ENCODE data around the gene PCDHGB4.
"Not testable (repeated sequence)": the region's sequence is repeated elsewhere in the genome, so short reads cannot be mapped to it uniquely, and the experiment has no call there.

PCDHGB4 gene

GRCh38 chr5:141387557-141388311, at the start of gene PCDHGB4:
Gene PCDHGB4, plus strand, starts transcription at chr5:141387698. Its CDS starts 187 bp downstream, at chr5:141387885.
- DNase-seq (ENCODE audit: low spot score), result not testable (repeated sequence)

GRCh38 chr5:141338538-141339306, 48.8 kb upstream of the PCDHGB4 start, which contains the start of gene PCDHGA2:
Gene PCDHGA2, plus strand, starts transcription at chr5:141338760.
- DNase-seq (ENCODE audit: low spot score), result no peak

DNA sequence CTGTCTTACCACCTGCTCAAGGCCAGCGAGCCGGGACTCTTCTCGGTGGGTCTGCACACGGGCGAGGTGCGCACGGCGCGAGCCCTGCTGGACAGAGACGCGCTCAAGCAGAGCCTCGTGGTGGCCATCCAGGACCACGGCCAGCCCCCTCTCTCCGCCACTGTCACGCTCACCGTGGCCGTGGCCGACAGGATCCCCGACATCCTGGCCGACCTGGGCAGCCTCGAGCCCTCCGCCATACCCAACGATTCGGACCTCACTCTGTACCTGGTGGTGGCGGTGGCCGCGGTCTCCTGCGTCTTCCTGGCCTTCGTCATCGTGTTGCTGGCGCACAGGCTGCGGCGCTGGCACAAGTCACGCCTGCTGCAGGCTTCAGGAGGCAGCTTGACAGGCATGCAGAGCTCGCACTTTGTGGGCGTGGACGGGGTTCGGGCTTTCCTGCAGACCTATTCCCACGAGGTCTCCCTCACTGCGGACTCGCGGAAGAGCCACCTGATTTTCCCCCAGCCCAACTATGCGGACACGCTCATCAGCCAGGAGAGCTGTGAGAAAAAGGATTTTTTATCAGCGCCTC, 46.6 kb upstream of the PCDHGB4 start:
- not testable (repeated sequence) for DNase-seq (ENCODE audit: low spot score)

GRCh38 chr5:141342773-141343172, 44.7 kb upstream of the PCDHGB4 start:
- DNase-seq (ENCODE audit: low spot score), result no peak

- DNase-seq (ENCODE audit: low spot score), result no peak
Observed at GRCh38 chr5:141343242-141343952, 44.1 kb upstream of the PCDHGB4 start, which contains the start of gene PCDHGA3. Gene PCDHGA3, plus strand, starts transcription at chr5:141343829. Its CDS starts 205 bp downstream, at chr5:141344034.

GRCh38 chr5:141343953-141344463, 43.5 kb upstream of the PCDHGB4 start:
- no peak for DNase-seq (ENCODE audit: low spot score)

GRCh38 chr5:141345327-141345726, 42.2 kb upstream of the PCDHGB4 start:
- no peak for DNase-seq (ENCODE audit: low spot score)

DNA sequence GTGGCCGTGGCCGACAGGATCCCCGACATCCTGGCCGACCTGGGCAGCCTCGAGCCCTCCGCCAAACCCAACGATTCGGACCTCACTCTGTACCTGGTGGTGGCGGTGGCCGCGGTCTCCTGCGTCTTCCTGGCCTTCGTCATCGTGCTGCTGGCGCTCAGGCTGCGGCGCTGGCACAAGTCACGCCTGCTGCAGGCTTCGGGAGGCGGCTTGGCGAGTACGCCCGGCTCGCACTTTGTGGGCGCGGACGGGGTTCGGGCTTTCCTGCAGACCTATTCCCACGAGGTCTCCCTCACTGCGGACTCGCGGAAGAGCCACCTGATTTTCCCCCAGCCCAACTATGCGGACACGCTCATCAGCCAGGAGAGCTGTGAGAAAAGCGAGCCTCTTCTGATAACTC, 41.5 kb upstream of the PCDHGB4 start:
- DNase-seq (ENCODE audit: low spot score), result not testable (repeated sequence)

- peak; percentile 15 for DNase-seq (ENCODE audit: low spot score)
Observed at GRCh38 chr5:141349917-141350619, 37.4 kb upstream of the PCDHGB4 start, which contains the start of gene PCDHGB1. Gene PCDHGB1, plus strand, starts transcription at chr5:141350099. Its CDS starts 162 bp downstream, at chr5:141350261.

- no peak for DNase-seq (ENCODE audit: low spot score)
Observed at GRCh38 chr5:141351591-141351990, 35.9 kb upstream of the PCDHGB4 start.

DNA sequence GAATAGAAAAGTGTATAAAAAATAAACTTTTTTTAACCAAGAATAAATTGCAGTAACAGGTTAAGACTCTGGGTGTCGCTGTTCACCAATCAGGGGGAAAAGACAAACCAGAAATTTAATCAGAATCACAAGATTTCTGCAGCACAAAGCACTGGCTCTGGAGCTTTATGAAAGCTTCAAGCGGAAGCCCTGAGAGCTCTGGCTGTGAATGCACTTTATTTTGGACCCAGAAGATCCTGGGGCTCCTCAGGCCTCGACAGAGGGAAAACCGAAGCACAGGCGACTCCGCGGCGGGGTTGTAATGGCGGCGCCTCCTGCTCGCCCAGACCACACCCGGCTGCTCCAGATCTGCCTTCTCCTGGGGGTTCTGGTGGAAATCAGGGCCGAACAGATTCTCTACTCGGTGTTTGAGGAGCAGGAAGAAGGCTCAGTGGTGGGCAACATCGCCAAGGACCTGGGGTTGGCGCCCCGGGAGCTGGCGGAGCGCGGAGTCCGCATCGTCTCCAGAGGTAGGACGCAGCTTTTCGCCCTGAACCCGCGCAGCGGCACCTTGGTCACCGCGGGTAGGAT, 32.5 kb upstream of the PCDHGB4 start, which contains the start of gene PCDHGA4:
PCDHGA4 (plus strand) TSS at position 122 of the 570 bp plus-strand sequence; CDS start at position 209, 87 bp downstream.
- DNase-seq (ENCODE audit: low spot score), result no peak

GRCh38 chr5:141355641-141356040, 31.9 kb upstream of the PCDHGB4 start:
- no peak for DNase-seq (ENCODE audit: low spot score)

GRCh38 chr5:141356133-141356532, 31.4 kb upstream of the PCDHGB4 start:
- DNase-seq (ENCODE audit: low spot score), result no peak

DNA sequence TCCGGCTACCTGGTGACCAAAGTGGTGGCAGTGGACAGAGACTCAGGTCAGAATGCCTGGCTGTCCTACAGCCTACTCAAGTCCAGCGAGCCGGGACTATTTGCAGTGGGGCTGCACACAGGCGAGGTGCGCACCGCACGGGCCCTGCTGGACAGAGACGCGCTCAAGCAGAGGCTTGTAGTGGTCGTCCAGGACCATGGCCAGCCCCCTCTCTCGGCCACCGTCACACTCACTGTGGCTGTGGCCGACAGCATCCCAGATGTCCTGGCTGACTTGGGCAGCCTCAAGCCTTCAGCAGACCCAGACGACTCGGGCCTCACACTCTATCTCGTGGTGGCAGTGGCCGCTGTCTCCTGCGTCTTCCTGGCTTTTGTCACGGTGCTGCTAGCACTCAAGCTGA, 30.5 kb upstream of the PCDHGB4 start:
- DNase-seq (ENCODE audit: low spot score), result no peak

GRCh38 chr5:141359790-141360426, 27.6 kb upstream of the PCDHGB4 start, which contains the start of gene PCDHGB2:
Gene PCDHGB2, plus strand, starts transcription at chr5:141359994. Its CDS starts 142 bp downstream, at chr5:141360136.
- DNase-seq (ENCODE audit: low spot score), result peak; percentile 30

- no peak for DNase-seq (ENCODE audit: low spot score)
Observed at GRCh38 chr5:141360685-141361084, 26.8 kb upstream of the PCDHGB4 start.

GRCh38 chr5:141362719-141363118, 24.8 kb upstream of the PCDHGB4 start:
- no peak for DNase-seq (ENCODE audit: low spot score)

DNA sequence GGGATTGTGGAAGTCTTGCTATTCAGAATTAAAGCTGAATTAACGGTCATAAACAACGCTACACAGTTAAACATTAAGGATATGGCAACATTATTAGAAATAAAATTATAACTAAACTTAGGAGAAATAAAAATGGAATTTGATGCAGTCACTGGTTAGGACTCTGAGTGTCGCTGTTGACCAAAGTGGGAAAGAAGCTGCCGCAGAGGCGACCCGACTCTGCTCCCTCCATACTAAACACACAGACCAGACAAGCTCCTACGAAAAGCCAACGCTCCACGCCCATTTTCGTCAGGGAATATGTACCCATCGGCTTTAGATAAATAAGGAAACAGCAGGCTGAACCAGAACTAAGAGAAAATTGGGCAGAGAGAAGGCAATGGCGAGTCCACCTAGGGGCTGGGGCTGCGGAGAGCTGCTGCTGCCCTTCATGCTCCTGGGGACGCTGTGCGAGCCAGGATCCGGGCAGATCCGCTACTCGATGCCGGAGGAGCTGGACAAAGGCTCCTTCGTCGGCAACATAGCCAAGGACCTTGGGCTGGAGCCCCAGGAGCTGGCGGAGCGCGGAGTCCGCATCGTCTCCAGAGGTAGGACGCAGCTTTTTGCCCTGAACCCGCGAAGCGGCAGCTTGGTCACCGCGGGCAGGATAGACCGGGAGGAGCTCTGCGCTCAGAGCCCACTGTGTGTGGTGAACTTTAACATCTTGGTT, 23.4 kb upstream of the PCDHGB4 start, which contains the start of gene PCDHGA5:
PCDHGA5 (plus strand) TSS at position 211 of the 709 bp plus-strand sequence; CDS start at position 380, 169 bp downstream.
- no peak for DNase-seq (ENCODE audit: low spot score)

All from pons (tissue), 1 donor.